Measurements from ENCODE around the gene SUSD4. TPM values are rescaled to one million over a fixed set of nuclear protein-coding genes. Genes with fewer than 3 reads are reported as not detected.

SUSD4 gene
- polyA plus RNA-seq, 1 donor: 19.2 TPM

GRCh38 chr1:223329664-223330415 lies 34.1 kb downstream of the SUSD4 start:
- no peak for DNase-seq

- DNase-seq: no peak
Observed at GRCh38 chr1:223329252-223329651, 34.7 kb downstream of the SUSD4 start.

GRCh38 chr1:223328566-223328965 lies 35.4 kb downstream of the SUSD4 start:
- DNase-seq: no peak

GRCh38 chr1:223326776-223327175 lies 37.2 kb downstream of the SUSD4 start:
- no peak for DNase-seq

GRCh38 chr1:223323491-223324484 lies 40.2 kb downstream of the SUSD4 start:
- DNase-seq: no peak

- DNase-seq: no peak
Observed at GRCh38 chr1:223322868-223323267, 41.1 kb downstream of the SUSD4 start.

GRCh38 chr1:223320959-223321358 lies 43.0 kb downstream of the SUSD4 start:
- DNase-seq: no peak

- no peak for DNase-seq
Observed at GRCh38 chr1:223319905-223320580, 43.9 kb downstream of the SUSD4 start.

GRCh38 chr1:223319398-223319797 lies 44.6 kb downstream of the SUSD4 start:
- DNase-seq: no peak

- DNase-seq: no peak
Observed at GRCh38 chr1:223316082-223316481, 47.9 kb downstream of the SUSD4 start.

GRCh38 chr1:223315665-223316064 lies 48.3 kb downstream of the SUSD4 start:
- DNase-seq: no peak

- DNase-seq: no peak
Observed at GRCh38 chr1:223313415-223313754, 50.6 kb downstream of the SUSD4 start.

GRCh38 chr1:223312705-223313414 lies 51.1 kb downstream of the SUSD4 start:
- DNase-seq: no peak

GRCh38 chr1:223312273-223312672 lies 51.7 kb downstream of the SUSD4 start:
- no peak for DNase-seq

- DNase-seq: no peak
Observed at GRCh38 chr1:223311826-223312225, 52.1 kb downstream of the SUSD4 start.

- no peak for DNase-seq
Observed at GRCh38 chr1:223308136-223308535, 55.8 kb downstream of the SUSD4 start.

GRCh38 chr1:223307544-223307943 lies 56.4 kb downstream of the SUSD4 start:
- DNase-seq: no peak

GRCh38 chr1:223304931-223305330 lies 59.0 kb downstream of the SUSD4 start:
- no peak for DNase-seq

- no peak for DNase-seq
Observed at GRCh38 chr1:223301371-223301770, 62.6 kb downstream of the SUSD4 start.

GRCh38 chr1:223299553-223299952 lies 64.4 kb downstream of the SUSD4 start:
- DNase-seq: no peak

GRCh38 chr1:223298701-223299100 lies 65.3 kb downstream of the SUSD4 start:
- DNase-seq: no peak

GRCh38 chr1:223297800-223298199 lies 66.2 kb downstream of the SUSD4 start:
- no peak for DNase-seq

Data from left kidney (tissue), 2 donors.